Neural crest cell (in vitro differentiated cells): ENCODE data around the gene PAQR4. TPM values are rescaled to one million over a fixed set of nuclear protein-coding genes. Genes with fewer than 3 reads are reported as not detected.
"Not testable (repeated sequence)": the region's sequence is repeated elsewhere in the genome, so short reads cannot be mapped to it uniquely, and the experiment has no call there.

Experiments
- DNase-seq: peaks from one replicate; pipeline ENCODE4 v3.0.0; 2021; ENCODE audit warnings: low read depth, mixed read lengths, low spot score
- H3K27ac Mint-ChIP-seq: one replicate; pipeline ENCODE4 v1.8.0; 2021; ENCODE audit warnings: mild to moderate bottlenecking, mixed read lengths; ENCODE audit not compliant: unreplicated experiment
- H3K27me3 Mint-ChIP-seq: 2 replicates; pipeline ENCODE4 v1.8.0; 2021; ENCODE audit warnings: low read depth, mild to moderate bottlenecking, mixed read lengths
- H3K36me3 Mint-ChIP-seq: 2 replicates; pipeline ENCODE4 v1.8.0; 2021; ENCODE audit warnings: low read depth, mild to moderate bottlenecking, mixed read lengths
- H3K4me1 Mint-ChIP-seq: 2 replicates; pipeline ENCODE4 v1.8.0; 2021; ENCODE audit warnings: mixed read lengths
- H3K4me3 Mint-ChIP-seq: one replicate; pipeline ENCODE4 v1.8.0; 2021; ENCODE audit warnings: mild to moderate bottlenecking, mixed read lengths
- H3K9me3 Mint-ChIP-seq: 2 replicates; pipeline ENCODE4 v1.8.0; 2021; ENCODE audit warnings: mixed read lengths
- CTCF ChIP-seq: fragments of 200-600 bp; sonication (generic); conservative IDR thresholded peaks from 2 replicates; pipeline ENCODE4 v1.5.0; 2021; ENCODE audit warnings: antibody characterized with exemption, mild to moderate bottlenecking
- total RNA-seq: library from RNA; stranded (reverse); gene quantifications from 2 replicates; pipeline ENCODE4 v1.2.1, GENCODE V29; 2021

PAQR4 gene
- total RNA-seq, 1 donor from 2014 or later: 53.4 TPM

GRCh38 chr16:2925951-2926649, 43.0 kb upstream of the PAQR4 start:
- Mint-ChIP-seq H3K27ac (no peak overlapping the region), H3K4me3 (no peak overlapping the region)

GRCh38 chr16:2926650-2926999, 42.5 kb upstream of the PAQR4 start:
- TF ChIP-seq CTCF: no peak
- Mint-ChIP-seq H3K27me3 (no peaks in the 10 kb centered on the region), H3K36me3 (peaks cover 6% of the 10 kb centered on the region), H3K4me1 (peaks cover 9% of the 10 kb centered on the region), H3K9me3 (no peaks in the 10 kb centered on the region), H3K27ac (no peak overlapping the region), H3K4me3 (no peak overlapping the region)
- DNase-seq: no peak

More at GRCh38 chr16:2925951-2926649, 43.0 kb upstream of the PAQR4 start:
- Mint-ChIP-seq H3K36me3 (peaks cover 6% of the 10 kb centered on the region), H3K4me1 (peaks cover 9% of the 10 kb centered on the region), H3K9me3 (no peaks in the 10 kb centered on the region), H3K27me3 (no peaks in the 10 kb centered on the region)
- no peak for DNase-seq
- no peak for TF ChIP-seq CTCF

GRCh38 chr16:2927010-2927646, 42.0 kb upstream of the PAQR4 start:
- Mint-ChIP-seq H3K4me1 (peaks cover 9% of the 10 kb centered on the region), H3K27ac (no peak overlapping the region), H3K27me3 (no peaks in the 10 kb centered on the region), H3K36me3 (peaks cover 5% of the 10 kb centered on the region), H3K4me3 (no peak overlapping the region), H3K9me3 (no peaks in the 10 kb centered on the region)
- peak; percentile 93 for DNase-seq
- TF ChIP-seq CTCF: peak; percentile 98

GRCh38 chr16:2928151-2928550, 41.0 kb upstream of the PAQR4 start:
- H3K27ac Mint-ChIP-seq, H3K9me3 Mint-ChIP-seq, H3K36me3 Mint-ChIP-seq, H3K4me1 Mint-ChIP-seq, H3K27me3 Mint-ChIP-seq, DNase-seq, H3K4me3 Mint-ChIP-seq: not testable (repeated sequence)

GRCh38 chr16:2928796-2929195, 40.4 kb upstream of the PAQR4 start:
- TF ChIP-seq CTCF: no peak
- Mint-ChIP-seq H3K36me3 (no peaks in the 10 kb centered on the region), H3K9me3 (no peaks in the 10 kb centered on the region), H3K4me1 (peaks cover 9% of the 10 kb centered on the region), H3K27me3 (no peaks in the 10 kb centered on the region), H3K27ac (no peak overlapping the region), H3K4me3 (no peak overlapping the region)
- DNase-seq: no peak

GRCh38 chr16:2929693-2930092, 39.5 kb upstream of the PAQR4 start:
- DNase-seq: no peak
- Mint-ChIP-seq H3K4me3 (no peak overlapping the region), H3K9me3 (no peaks in the 10 kb centered on the region), H3K36me3 (no peaks in the 10 kb centered on the region), H3K27me3 (no peaks in the 10 kb centered on the region), H3K27ac (no peak overlapping the region), H3K4me1 (peaks cover 9% of the 10 kb centered on the region)
- no peak for TF ChIP-seq CTCF
